ENCODE results near the gene MDM1.
A peak's percentile ranks its signal among the peaks of the same experiment; 100 is the strongest.

Gene MDM1

DNA sequence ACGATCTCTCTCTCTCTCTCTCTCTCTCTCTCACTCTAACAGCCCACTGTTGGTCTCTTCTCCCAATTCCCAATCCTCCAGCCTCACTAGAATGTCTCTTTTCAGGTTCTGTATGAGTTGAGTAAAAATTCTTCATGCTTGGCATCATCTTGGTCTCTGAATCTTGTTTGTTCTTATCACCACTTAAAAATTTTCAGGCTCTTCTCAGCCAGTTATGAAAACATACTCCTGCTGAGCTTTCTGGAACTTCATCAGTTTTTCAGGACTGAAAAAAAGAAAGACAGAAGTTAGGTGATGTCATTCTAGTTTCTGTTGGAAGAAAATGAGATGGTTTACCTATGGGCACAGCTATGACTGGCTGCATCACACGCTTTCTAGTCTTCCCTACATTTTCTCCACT is 67.3 kb downstream of the MDM1 start:
- no peak overlapping the region for H3K4me3 ChIP-seq (ENCODE audit: low read depth, low read length)
- TF ChIP-seq, protein P1, sequence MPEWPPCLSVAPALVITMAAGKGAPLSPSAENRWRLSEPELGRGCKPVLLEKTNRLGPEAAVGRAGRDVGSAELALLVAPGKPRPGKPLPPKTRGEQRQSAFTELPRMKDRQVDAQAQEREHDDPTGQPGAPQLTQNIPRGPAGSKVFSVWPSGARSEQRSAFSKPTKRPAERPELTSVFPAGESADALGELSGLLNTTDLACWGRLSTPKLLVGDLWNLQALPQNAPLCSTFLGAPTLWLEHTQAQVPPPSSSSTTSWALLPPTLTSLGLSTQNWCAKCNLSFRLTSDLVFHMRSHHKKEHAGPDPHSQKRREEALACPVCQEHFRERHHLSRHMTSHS (tag by site-specific recombination; IDR thresholded peaks at IDR 0.05): no peak
- TF ChIP-seq, protein P2, sequence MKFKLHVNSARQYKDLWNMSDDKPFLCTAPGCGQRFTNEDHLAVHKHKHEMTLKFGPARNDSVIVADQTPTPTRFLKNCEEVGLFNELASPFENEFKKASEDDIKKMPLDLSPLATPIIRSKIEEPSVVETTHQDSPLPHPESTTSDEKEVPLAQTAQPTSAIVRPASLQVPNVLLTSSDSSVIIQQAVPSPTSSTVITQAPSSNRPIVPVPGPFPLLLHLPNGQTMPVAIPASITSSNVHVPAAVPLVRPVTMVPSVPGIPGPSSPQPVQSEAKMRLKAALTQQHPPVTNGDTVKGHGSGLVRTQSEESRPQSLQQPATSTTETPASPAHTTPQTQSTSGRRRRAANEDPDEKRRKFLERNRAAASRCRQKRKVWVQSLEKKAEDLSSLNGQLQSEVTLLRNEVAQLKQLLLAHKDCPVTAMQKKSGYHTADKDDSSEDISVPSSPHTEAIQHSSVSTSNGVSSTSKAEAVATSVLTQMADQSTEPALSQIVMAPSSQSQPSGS (tag by site-specific recombination; IDR thresholded peaks at IDR 0.05; ENCODE audit: low read depth): peak; percentile 41; the same call in 1 of the 2 replicates
- POLR2A ChIA-PET: interaction anchor here (0.7 kb wide), 1 partner anchor 26 kb away, joined by 3 read pairs; no protein-coding TSS in a partner anchor
- no peak overlapping the region for H3K27ac ChIP-seq (ENCODE audit: extremely low read depth, low read depth, low read length)
- CTCF ChIA-PET: no interaction called here
- H3K9me3 ChIP-seq (ENCODE audit: control insufficient read depth, insufficient read depth, low read depth, low read length): no peaks in the 10 kb centered on the region
- H3K4me1 ChIP-seq (ENCODE audit: control insufficient read depth, insufficient read depth, low read length): no peaks in the 10 kb centered on the region
- no peaks in the 10 kb centered on the region; a peak in 1 of 3 replicates for H3K36me3 ChIP-seq (ENCODE audit: control insufficient read depth in 2 of 2, insufficient read depth in 1 of 2, low read length in 2 of 2)

- Histone ChIP-seq H3K9me3 (ENCODE audit: control insufficient read depth, insufficient read depth, low read depth, low read length) (no peaks in the 10 kb centered on the region), H3K27ac (ENCODE audit: extremely low read depth, low read depth, low read length) (no peak overlapping the region), H3K4me3 (ENCODE audit: low read depth, low read length) (no peak overlapping the region), H3K36me3 (ENCODE audit: control insufficient read depth in 2 of 2, insufficient read depth in 1 of 2, low read length in 2 of 2) (no peaks in the 10 kb centered on the region; a peak in 1 of 3 replicates), H3K4me1 (ENCODE audit: control insufficient read depth, insufficient read depth, low read length) (no peaks in the 10 kb centered on the region)
- ChIA-PET CTCF (no interaction called here), POLR2A (no interaction called here)
- TF ChIP-seq ZFP41 (tag by site-specific recombination; IDR thresholded peaks at IDR 0.05; ENCODE audit: borderline replicate concordance): no peak
- TF ChIP-seq ZNF596 (tag by site-specific recombination; IDR thresholded peaks at IDR 0.05): peak; percentile 74; the same call in 1 of the 2 replicates
Measured at GRCh38 chr12:68264158-68264855, 67.9 kb downstream of the MDM1 start.

DNA sequence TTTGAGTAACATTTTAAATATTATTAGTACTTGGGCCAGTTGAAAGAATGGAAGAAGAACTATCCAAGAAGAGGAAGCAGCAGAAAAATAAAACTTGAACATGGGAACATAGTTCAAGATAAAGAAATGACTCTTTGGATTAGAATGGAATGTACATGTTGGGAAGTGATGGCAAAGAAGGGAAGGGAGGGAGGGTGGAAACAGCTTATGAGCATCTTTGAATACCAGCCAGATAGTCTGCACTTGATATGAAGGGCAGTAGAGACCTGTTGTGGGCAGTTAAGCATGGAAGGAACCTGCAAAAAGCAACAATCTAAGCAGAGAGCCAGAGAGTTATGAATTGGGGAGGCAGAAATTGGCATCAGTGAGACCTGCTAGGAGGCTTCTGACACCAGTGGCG is 68.8 kb downstream of the MDM1 start:
- POLR2A ChIA-PET: interaction anchor here (0.6 kb wide), 1 partner anchor 51 kb away, joined by 4 read pairs; no protein-coding TSS in a partner anchor
- CTCF ChIA-PET: no interaction called here
- TF ChIP-seq ZNF132 (tag by site-specific recombination; IDR thresholded peaks at IDR 0.05; ENCODE audit: borderline replicate concordance): no peak
- no peak for TF ChIP-seq ZNF341 (tag by site-specific recombination; IDR thresholded peaks at IDR 0.05; ENCODE audit: low read depth)
- no peak for TF ChIP-seq KLF1 (tag by site-specific recombination; IDR thresholded peaks at IDR 0.05)
- no peak for TF ChIP-seq TCF7L2 (IDR thresholded peaks at IDR 0.05; ENCODE audit: borderline replicate concordance, low read depth, low read length)
- no peak for TF ChIP-seq BCL6B (tag by site-specific recombination; IDR thresholded peaks at IDR 0.05)
- no peak for TF ChIP-seq ZNF521 (tag by site-specific recombination; IDR thresholded peaks at IDR 0.05)
- TF ChIP-seq ZFP41 (tag by site-specific recombination; IDR thresholded peaks at IDR 0.05; ENCODE audit: borderline replicate concordance): no peak
- TF ChIP-seq EGR2 (tag by site-specific recombination; IDR thresholded peaks at IDR 0.05; ENCODE audit: low read depth): no peak
- no peak for TF ChIP-seq ZNF416 (tag by site-specific recombination; IDR thresholded peaks at IDR 0.05)
- TF ChIP-seq, protein P3, sequence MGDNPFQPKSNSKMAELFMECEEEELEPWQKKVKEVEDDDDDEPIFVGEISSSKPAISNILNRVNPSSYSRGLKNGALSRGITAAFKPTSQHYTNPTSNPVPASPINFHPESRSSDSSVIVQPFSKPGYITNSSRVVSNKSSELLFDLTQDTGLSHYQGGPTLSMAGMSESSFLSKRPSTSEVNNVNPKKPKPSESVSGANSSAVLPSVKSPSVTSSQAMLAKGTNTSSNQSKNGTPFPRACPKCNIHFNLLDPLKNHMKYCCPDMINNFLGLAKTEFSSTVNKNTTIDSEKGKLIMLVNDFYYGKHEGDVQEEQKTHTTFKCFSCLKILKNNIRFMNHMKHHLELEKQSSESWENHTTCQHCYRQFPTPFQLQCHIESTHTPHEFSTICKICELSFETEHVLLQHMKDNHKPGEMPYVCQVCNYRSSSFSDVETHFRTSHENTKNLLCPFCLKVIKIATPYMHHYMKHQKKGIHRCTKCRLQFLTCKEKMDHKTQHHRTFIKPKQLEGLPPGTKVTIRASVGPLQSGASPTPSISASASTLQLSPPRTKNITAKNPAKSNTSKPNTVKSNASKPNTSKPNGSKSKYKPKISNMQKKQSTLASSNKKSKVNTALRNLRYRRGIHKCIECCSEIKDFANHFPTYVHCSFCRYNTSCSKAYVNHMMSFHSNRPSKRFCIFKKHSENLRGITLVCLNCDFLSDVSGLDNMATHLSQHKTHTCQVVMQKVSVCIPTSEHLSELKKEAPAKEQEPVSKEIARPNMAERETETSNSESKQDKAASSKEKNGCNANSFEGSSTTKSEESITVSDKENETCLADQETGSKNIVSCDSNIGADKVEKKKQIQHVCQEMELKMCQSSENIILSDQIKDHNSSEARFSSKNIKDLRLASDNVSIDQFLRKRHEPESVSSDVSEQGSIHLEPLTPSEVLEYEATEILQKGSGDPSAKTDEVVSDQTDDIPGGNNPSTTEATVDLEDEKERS (tag by site-specific recombination; IDR thresholded peaks at IDR 0.05): no peak
- TF ChIP-seq ZNF791 (tag by site-specific recombination; IDR thresholded peaks at IDR 0.05): no peak
- TF ChIP-seq ZBTB49 (tag by site-specific recombination; IDR thresholded peaks at IDR 0.05; ENCODE audit: low read depth): no peak
- TF ChIP-seq ZNF596 (tag by site-specific recombination; IDR thresholded peaks at IDR 0.05): no peak
- TF ChIP-seq BCL11B (tag by site-specific recombination; IDR thresholded peaks at IDR 0.05; ENCODE audit: low read depth): no peak
- Histone ChIP-seq H3K36me3 (ENCODE audit: control insufficient read depth in 2 of 2, insufficient read depth in 1 of 2, low read length in 2 of 2) (no peaks in the 10 kb centered on the region; a peak in 1 of 3 replicates), H3K27ac (ENCODE audit: extremely low read depth, low read depth, low read length) (no peak overlapping the region), H3K4me3 (ENCODE audit: low read depth, low read length) (no peak overlapping the region), H3K4me1 (ENCODE audit: control insufficient read depth, insufficient read depth, low read length) (no peaks in the 10 kb centered on the region), H3K9me3 (ENCODE audit: control insufficient read depth, insufficient read depth, low read depth, low read length) (no peaks in the 10 kb centered on the region)

Data from HEK293 (cell line).